Peyer's patch (tissue), 4 donors: ENCODE data around the gene MYOC. TPM values are rescaled to one million over a fixed set of nuclear protein-coding genes. Genes with fewer than 3 reads are reported as not detected.
"Not testable (repeated sequence)": the region's sequence is repeated elsewhere in the genome, so short reads cannot be mapped to it uniquely, and the experiment has no call there.

Source experiments
- DNase-seq, 3 donors: peaks; one replicate each; pipeline ENCODE4 v3.0.0-alpha.2; 2017 to 2019
- H3K27ac ChIP-seq, 4 donors: fragments of 200-600 bp; sonication (generic); one replicate each; pipeline ENCODE4 v1.5.1; 2016 to 2019
- H3K27me3 ChIP-seq, 2 donors: fragments of 200-600 bp; sonication (generic); one replicate each; pipeline ENCODE4 v1.5.1; 2019
- H3K36me3 ChIP-seq, 3 donors: fragments of 200-600 bp; sonication (generic); one replicate each; pipeline ENCODE4 v1.5.1; 2016 to 2019
- H3K4me1 ChIP-seq, 4 donors: fragments of 200-600 bp; sonication (generic); one replicate each; pipeline ENCODE4 v1.5.1; 2016 to 2019
- H3K4me3 ChIP-seq, 4 donors: fragments of 200-600 bp; sonication (generic); 1 replicate in 3 of 4; 2 replicates in 1 of 4; pipeline ENCODE4 v1.5.1; 2016 to 2019; ENCODE audit warnings: mild to moderate bottlenecking in 1 of 4
- H3K9me3 ChIP-seq, 4 donors: fragments of 200-600 bp; sonication (generic); one replicate each; pipeline ENCODE4 v1.5.1; 2016 to 2019; ENCODE audit warnings: mild to moderate bottlenecking in 1 of 4
- CTCF ChIP-seq, 6 experiments: fragments of 450-650 bp in 4 of 6; fragments of 200-600 bp in 2 of 6; sonication (generic) in 1 of 6; IDR thresholded peaks; one replicate each; pipeline ENCODE4 v1.5.1; 2017 to 2019; ENCODE audit warnings: antibody characterized with exemption in 6 of 6, mild to moderate bottlenecking in 3 of 6, moderate library complexity in 1 of 6
- POLR2A ChIP-seq, 2 donors: fragments of 450-650 bp; IDR thresholded peaks; one replicate each; pipeline ENCODE4 v1.5.1; 2017; ENCODE audit warnings: antibody characterized with exemption in 2 of 2, mild to moderate bottlenecking in 2 of 2, moderate library complexity in 2 of 2
- total RNA-seq, 4 donors: library from RNA; depleted of rRNA; stranded (reverse); fragments of >200 nt; gene quantifications; one replicate each; pipeline ENCODE4 v1.1.0, GENCODE V29; 2016

Gene MYOC
- total RNA-seq, 4 donors from 2014 or later, result 1.2 to 3.3 (median 1.5) TPM; not detected in 1

- Histone ChIP-seq H3K27me3 (no peaks in the 10 kb centered on the region), H3K36me3 (no peaks in the 10 kb centered on the region), H3K4me1 (no peaks in the 10 kb centered on the region), H3K4me3 (no peak overlapping the region), H3K27ac (peak overlapping the region in 1 of 4 donors; percentile 38), H3K9me3 (no peaks in the 10 kb centered on the region)
- TF ChIP-seq CTCF (IDR thresholded peaks at IDR 0.05) (no peak), POLR2A (IDR thresholded peaks at IDR 0.05) (no peak)
- no peak for DNase-seq
Measured at GRCh38 chr1:171663854-171664575, 11.5 kb upstream of the MYOC start.

GRCh38 chr1:171663036-171663853 is 10.8 kb upstream of the MYOC start:
- H3K4me3 ChIP-seq, result no peak overlapping the region
- no peaks in the 10 kb centered on the region for H3K4me1 ChIP-seq
- H3K36me3 ChIP-seq, result no peaks in the 10 kb centered on the region
- H3K27me3 ChIP-seq, result no peaks in the 10 kb centered on the region
- no peak for DNase-seq
- TF ChIP-seq POLR2A (IDR thresholded peaks at IDR 0.05) (no peak), CTCF (IDR thresholded peaks at IDR 0.05) (no peak)
- H3K27ac ChIP-seq, result peak overlapping the region in 1 of 4 donors; percentile 53
- no peaks in the 10 kb centered on the region for H3K9me3 ChIP-seq

- H3K27me3 ChIP-seq, result no peaks in the 10 kb centered on the region
- peaks cover 0 to 2% (median 0%) of the 10 kb centered on the region in 4 donors for H3K4me1 ChIP-seq
- TF ChIP-seq CTCF (IDR thresholded peaks at IDR 0.05), result no peak
- TF ChIP-seq POLR2A (IDR thresholded peaks at IDR 0.05), result no peak
- H3K27ac ChIP-seq, result no peak overlapping the region
- no peaks in the 10 kb centered on the region for H3K9me3 ChIP-seq
- DNase-seq, result no peak
- H3K36me3 ChIP-seq, result no peaks in the 10 kb centered on the region
- no peak overlapping the region for H3K4me3 ChIP-seq
Measured at GRCh38 chr1:171661076-171661650, 8.7 kb upstream of the MYOC start.

- peaks cover 0 to 23% (median 0%) of the 10 kb centered on the region in 4 donors for H3K4me1 ChIP-seq
- not testable (repeated sequence) for H3K9me3 ChIP-seq, H3K36me3 ChIP-seq, H3K4me3 ChIP-seq, H3K27me3 ChIP-seq
- peak in 1 of 3 donors; percentile 74 for DNase-seq
- H3K27ac ChIP-seq, result peak overlapping the region in 1 of 4 donors; percentile 19
Measured at GRCh38 chr1:171656206-171656605, 3.7 kb upstream of the MYOC start.

- no peak for DNase-seq
- Histone ChIP-seq H3K4me1 (peaks cover 0 to 23% (median 0%) of the 10 kb centered on the region in 4 donors), H3K4me3 (no peak overlapping the region), H3K9me3 (no peaks in the 10 kb centered on the region), H3K27me3 (no peaks in the 10 kb centered on the region), H3K27ac (peak overlapping the region in 1 of 4 donors; percentile 59), H3K36me3 (no peaks in the 10 kb centered on the region)
- no peak for TF ChIP-seq POLR2A (IDR thresholded peaks at IDR 0.05)
- no peak for TF ChIP-seq CTCF (IDR thresholded peaks at IDR 0.05)
Measured at GRCh38 chr1:171655746-171656116, 3.2 kb upstream of the MYOC start.
